Activated CD8-positive, alpha-beta memory T cell treated with anti-CD3 and anti-CD28 coated beads, Interleukin-2, amount 50 U/mL, for 24 hours (primary cell): ENCODE results near the gene PGM2.
"Not testable (repeated sequence)": the region's sequence is repeated elsewhere in the genome, so short reads cannot be mapped to it uniquely, and the experiment has no call there.

Experiments used
- DNase-seq: peaks from one replicate; pipeline ENCODE4 v3.0.0-alpha.2; 2020; ENCODE audit errors: extremely low read depth

PGM2 gene

GRCh38 chr4:37818752-37819151 is 7.7 kb upstream of the PGM2 start:
- DNase-seq: no peak

- DNase-seq: not testable (repeated sequence)
Measured at GRCh38 chr4:37820458-37820857, 6.0 kb upstream of the PGM2 start.

DNA sequence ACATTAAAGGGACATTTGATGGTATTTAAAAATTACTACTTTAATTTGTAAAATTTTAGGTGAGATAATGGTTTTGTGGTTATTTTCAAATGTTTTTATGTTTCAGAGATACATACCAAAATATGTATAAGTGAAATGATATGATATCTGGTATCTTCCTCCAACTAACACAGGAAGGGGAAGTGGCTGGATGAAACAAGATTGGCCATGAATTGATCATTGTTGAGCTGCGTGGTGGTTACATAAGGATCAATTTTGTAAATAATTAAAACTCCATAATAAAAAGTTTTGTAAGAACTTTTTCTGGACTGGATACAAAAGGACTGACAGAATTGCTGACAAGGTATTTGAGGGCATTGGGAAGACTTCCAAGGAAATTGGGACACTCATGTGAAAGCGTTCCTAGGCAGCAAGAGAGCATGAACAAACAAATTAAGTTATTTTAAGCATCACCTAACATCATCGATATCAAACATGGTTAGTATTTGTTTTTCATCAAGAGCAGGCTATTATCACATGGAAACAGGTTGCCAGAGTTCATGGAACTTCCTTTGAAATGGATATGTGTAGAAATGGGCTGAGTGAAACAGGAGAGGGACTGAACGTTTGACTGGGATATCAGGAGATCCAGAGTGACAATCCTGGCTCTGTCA is 4.4 kb upstream of the PGM2 start:
- DNase-seq: no peak

- not testable (repeated sequence) for DNase-seq
Measured at GRCh38 chr4:37825501-37825900, 985 bp upstream of the PGM2 start.

GRCh38 chr4:37825968-37826294 is 555 bp upstream of the PGM2 start:
- DNase-seq: no peak

GRCh38 chr4:37827030-37827685 is 672 bp downstream of the PGM2 start:
- no peak for DNase-seq

DNA sequence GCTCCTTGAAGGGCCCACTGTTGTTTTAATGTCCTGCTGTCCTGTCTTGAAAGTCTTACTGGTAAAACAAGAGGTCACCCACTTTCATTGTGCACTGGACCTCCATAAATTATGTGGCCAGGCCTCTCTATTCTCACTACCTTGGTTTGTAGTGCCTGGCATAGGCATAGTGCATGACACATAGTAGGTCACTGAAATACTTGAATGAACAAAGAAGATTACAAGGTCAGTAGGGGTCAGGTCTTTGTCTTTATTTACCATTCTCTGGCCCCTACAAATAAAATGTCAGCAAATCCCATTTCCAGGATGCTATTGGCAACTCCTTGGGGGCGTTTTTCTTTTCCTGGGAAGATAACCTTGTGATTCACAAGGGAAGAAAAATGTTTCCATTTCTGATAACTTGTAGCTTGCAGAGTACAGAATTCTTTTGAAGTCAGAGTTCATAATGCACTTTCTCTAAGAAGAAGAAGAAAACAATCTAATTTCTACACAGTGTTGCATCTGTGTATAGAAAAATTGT is 1.4 kb downstream of the PGM2 start:
- no peak for DNase-seq

GRCh38 chr4:37828843-37829242 is 2.4 kb downstream of the PGM2 start:
- DNase-seq: no peak

DNA sequence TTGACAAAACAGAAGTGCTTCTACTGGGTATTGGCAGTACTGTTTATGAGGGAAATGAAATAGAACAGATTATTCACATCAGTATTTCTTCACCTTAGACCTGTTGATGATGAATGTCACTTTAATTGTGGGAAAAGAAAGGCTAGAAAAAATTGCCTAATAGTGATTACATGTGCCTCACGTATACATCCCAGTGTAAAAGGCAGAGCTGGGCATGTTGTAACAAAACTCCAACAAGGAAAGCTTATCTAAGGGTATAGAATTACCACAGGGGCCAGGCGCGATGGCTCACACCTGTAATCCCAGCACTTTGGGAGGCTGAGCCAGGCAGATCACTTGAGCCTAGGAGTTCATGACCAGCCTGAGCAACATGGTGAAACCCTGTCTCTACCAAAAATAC is 4.2 kb downstream of the PGM2 start:
- DNase-seq: no peak

GRCh38 chr4:37835031-37835430 is 8.5 kb downstream of the PGM2 start:
- no peak for DNase-seq

- no peak for DNase-seq
Measured at GRCh38 chr4:37835806-37836205, 9.3 kb downstream of the PGM2 start.

DNA sequence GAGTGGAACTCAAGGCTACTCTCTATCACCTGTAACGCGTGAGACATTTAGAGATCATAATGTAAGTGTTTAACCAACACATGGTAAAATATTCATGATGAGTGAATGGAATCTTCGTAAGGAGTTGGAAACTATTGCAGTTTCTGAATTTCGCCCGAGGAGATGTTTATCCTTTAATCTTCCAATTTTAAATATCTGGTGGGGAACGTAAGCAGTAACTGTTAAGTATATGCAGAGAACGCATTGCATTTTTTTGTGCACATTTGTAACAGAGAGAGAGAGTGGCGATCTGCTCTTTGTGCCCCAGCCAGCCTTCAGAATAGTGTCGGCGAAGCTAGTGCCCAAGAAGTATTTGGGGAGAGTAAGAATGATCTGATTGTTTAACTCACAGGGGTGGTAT is 9.8 kb downstream of the PGM2 start:
- DNase-seq: no peak

- no peak for DNase-seq
Measured at GRCh38 chr4:37836838-37837440, 10.5 kb downstream of the PGM2 start.

GRCh38 chr4:37837446-37837845 is 11.0 kb downstream of the PGM2 start:
- DNase-seq: no peak

GRCh38 chr4:37839426-37839825 is 12.9 kb downstream of the PGM2 start:
- no peak for DNase-seq

DNA sequence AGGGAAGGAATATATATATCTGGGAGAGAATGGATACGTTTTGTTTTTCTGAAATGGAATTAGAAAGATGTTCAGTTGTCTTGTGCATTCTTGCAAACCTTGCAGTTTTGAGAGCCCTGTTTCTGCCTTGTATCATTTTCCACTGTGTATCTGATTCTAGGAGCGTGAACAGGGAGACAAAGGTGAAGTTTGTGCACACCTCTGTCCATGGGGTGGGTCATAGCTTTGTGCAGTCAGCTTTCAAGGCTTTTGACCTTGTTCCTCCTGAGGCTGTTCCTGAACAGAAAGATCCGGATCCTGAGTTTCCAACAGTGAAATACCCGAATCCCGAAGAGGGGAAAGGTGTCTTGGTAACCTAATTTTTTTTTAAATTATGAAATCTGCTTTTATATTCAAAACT is 17.7 kb downstream of the PGM2 start:
- no peak for DNase-seq

DNA sequence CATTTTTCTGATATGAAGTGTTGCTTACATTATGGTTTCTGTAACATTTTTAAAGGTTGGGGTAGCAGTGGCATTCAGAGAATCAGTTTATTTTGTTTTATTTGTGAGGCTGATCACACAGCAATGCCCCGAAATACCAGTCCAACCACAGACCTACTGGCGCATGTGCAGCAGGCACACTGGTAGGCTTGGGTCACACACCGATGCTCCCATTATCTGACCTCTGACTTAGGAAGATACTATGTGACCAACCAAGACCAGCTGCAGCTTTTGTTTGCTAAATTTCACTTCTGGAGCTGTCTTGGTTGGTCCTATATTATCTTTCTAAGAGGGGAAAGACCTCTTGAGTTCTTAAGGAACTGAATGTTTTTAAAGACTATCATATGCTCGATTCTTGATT is 18.7 kb downstream of the PGM2 start:
- no peak for DNase-seq

- no peak for DNase-seq
Measured at GRCh38 chr4:37847311-37847884, 20.9 kb downstream of the PGM2 start.

- no peak for DNase-seq
Measured at GRCh38 chr4:37852376-37852775, 25.9 kb downstream of the PGM2 start.

DNA sequence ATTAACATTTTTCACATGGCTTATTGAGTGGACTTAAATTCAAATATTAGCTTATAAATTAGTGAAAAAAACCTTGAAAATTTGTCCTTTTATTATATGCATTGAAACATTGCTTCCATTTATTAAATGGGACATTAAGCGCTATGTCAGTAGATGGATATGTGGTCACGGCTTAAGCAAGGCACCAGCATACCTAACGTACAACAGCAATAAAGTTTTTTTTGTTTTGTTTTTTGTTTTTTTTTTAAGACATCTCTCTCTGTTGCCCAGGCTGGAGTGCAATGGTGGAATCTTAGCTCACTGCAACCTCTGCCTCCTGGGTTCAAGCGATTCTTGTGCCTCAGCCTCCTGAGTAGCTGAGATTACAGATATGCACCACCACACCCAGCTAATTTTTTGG is 31.6 kb downstream of the PGM2 start:
- no peak for DNase-seq

GRCh38 chr4:37858872-37859271 is 32.4 kb downstream of the PGM2 start:
- DNase-seq: no peak

DNA sequence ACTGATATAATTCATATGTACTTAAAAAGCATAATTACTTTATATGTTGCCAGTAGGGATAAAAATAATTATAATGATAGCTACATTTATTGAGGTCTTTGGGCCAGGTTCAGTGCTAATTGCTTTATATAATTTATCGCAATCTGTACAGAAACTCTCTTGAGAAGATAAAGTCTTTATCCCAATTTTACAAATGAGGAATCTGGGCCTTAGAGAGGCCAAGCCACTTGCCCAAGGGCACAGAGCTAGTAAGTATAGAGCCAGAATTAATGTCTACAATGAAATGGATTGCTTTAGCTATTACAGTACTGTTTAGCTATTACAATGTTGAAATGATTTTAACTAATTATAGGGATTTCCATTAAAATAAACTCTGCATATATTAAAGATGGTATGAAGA is 33.8 kb downstream of the PGM2 start:
- DNase-seq: no peak

DNA sequence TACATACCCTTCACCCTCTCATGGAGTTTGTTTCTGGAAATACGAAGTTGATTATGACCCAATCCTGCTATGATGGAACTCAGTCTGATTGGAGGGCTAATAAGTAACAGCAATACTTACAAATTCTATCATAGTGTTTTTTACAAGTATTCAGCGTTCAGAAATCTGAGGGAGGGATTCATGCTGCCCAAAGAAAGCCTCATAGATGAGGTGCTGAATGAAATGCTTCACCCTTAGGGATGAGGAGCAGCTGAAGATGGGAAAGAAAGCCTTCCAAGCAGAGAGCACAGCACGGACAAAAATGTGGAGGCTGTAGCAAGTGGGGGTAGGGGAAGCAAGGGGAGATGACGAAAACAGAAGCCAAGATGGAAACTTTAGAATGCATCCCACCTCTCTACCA is 36.5 kb downstream of the PGM2 start:
- no peak for DNase-seq
